ENCODE results near the gene CERS6.

CERS6 gene

GRCh38 chr2:168814046-168814445 is 358.0 kb downstream of the CERS6 start:
- Mint-ChIP-seq H3K36me3 (ENCODE audit: low read depth) (no peaks in the 10 kb centered on the region), H3K4me1 (ENCODE audit: low read depth) (no peaks in the 10 kb centered on the region), H3K27ac (no peak overlapping the region), H3K9me3 (no peaks in the 10 kb centered on the region), H3K27me3 (no peaks in the 10 kb centered on the region), H3K4me3 (no peak overlapping the region)

DNA sequence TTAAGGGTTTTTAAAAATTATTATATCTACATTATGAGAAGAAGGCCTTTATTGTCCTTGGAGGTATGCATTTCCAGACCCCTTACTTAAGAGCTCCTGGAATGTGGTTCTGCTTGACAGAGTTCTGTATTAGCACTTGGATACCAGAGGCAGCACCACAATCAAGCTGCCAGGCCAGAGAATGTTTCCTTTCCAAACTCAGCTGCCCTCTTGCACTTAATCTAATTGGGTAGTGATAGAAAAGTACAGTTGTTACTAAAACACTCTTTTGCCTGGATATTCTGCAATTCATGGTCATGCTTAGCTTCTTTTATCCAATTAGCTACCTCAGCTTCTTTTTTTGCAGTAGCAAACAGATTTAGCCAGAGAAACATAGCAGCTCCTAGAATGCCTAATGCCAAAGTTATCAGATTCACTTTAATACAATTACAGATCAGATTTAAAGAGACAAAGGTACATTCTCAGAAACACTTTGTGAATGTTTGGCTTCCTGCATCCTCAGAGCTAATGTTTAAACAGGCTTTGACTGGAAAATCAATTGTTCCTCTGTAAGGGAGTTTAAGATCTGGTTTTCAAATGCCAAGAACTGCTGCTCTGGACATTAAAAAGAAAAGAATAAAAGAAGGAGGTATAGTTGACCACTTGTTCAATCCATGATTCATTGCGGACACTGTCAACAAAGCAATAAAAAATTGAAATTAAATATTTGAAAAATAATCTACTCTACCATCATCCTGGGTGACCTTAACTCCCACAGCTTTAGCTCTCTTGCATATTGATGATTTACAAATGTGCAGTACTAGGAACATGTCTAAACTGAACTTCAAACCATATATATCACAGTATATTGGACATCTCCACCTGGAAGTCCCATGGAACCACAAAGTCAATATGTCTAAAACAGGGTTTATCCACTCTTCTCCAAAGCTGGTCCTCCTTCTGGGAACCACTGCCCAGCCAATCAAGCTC is 359.2 kb downstream of the CERS6 start:
- no peaks in the 10 kb centered on the region for H3K36me3 Mint-ChIP-seq (ENCODE audit: low read depth)
- H3K9me3 Mint-ChIP-seq, result no peaks in the 10 kb centered on the region
- H3K27me3 Mint-ChIP-seq, result no peaks in the 10 kb centered on the region
- H3K27ac Mint-ChIP-seq, result no peak overlapping the region
- no peak overlapping the region for H3K4me3 Mint-ChIP-seq
- no peaks in the 10 kb centered on the region for H3K4me1 Mint-ChIP-seq (ENCODE audit: low read depth)

- Mint-ChIP-seq H3K27me3 (no peaks in the 10 kb centered on the region), H3K4me1 (ENCODE audit: low read depth) (no peaks in the 10 kb centered on the region), H3K4me3 (no peak overlapping the region), H3K36me3 (ENCODE audit: low read depth) (no peaks in the 10 kb centered on the region), H3K9me3 (no peaks in the 10 kb centered on the region), H3K27ac (no peak overlapping the region)
Observed at GRCh38 chr2:168816369-168816768, 360.3 kb downstream of the CERS6 start.

DNA sequence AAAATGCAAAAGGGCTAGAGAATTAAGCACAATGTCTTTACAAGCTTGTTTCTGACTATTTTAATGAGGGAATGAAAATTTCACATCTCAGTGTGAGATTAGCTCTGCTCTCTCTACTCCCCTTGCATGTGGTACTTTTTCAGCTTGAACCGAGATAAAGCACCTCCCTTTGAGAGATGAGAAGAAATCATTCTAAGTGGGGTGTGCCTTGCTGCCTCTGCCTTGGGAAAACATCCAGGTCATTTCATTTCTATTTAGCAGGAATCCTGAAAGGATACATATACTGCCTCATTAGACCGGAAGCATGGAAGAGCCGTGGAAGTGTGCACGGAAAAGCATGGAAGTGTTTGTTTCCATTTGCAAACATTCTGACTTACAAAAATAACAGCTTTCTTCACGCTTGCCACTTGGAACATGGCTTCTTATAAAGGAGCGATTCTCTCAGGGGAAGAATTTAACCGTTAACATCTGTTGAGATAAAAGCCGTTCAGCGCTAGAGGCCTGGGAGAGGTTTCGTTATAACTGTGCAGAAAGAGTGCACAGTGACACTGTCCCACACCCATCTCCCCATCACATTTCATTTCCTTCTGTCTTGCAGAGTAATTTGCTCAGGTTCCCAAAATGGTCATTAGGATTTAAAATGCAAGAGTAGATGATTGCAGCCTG is 363.1 kb downstream of the CERS6 start:
- Mint-ChIP-seq H3K36me3 (ENCODE audit: low read depth) (no peaks in the 10 kb centered on the region), H3K4me1 (ENCODE audit: low read depth) (no peaks in the 10 kb centered on the region), H3K27me3 (no peaks in the 10 kb centered on the region), H3K9me3 (no peaks in the 10 kb centered on the region), H3K27ac (no peak overlapping the region), H3K4me3 (no peak overlapping the region)

- no peak overlapping the region for H3K27ac Mint-ChIP-seq
- no peaks in the 10 kb centered on the region for H3K36me3 Mint-ChIP-seq (ENCODE audit: low read depth)
- H3K4me1 Mint-ChIP-seq (ENCODE audit: low read depth), result no peaks in the 10 kb centered on the region
- no peaks in the 10 kb centered on the region for H3K27me3 Mint-ChIP-seq
- H3K9me3 Mint-ChIP-seq, result no peaks in the 10 kb centered on the region
- H3K4me3 Mint-ChIP-seq, result no peak overlapping the region
Observed at GRCh38 chr2:168819829-168820489, 363.9 kb downstream of the CERS6 start.

DNA sequence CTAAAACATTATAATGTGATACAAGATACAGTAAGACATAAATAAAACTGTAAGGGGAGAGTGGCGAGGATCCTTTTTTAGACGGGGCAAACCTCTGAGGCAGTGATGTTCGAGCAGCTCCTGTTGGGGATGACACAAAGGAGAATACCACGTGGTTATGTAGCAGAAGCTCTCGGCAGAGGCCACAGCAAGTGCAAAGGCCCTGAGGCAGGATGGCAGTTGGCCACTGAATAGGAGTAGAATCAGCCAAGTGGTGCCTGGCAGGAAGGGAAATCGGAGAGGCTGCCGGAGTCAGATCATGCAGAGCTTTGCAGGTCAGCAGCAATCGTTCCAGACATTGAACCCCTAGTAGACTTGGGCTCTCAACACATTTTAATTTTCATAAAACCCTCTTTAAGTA is 365.5 kb downstream of the CERS6 start:
- no peak overlapping the region for H3K27ac Mint-ChIP-seq
- no peaks in the 10 kb centered on the region for H3K27me3 Mint-ChIP-seq
- no peak overlapping the region for H3K4me3 Mint-ChIP-seq
- H3K9me3 Mint-ChIP-seq, result no peaks in the 10 kb centered on the region
- no peaks in the 10 kb centered on the region for H3K36me3 Mint-ChIP-seq (ENCODE audit: low read depth)
- H3K4me1 Mint-ChIP-seq (ENCODE audit: low read depth), result no peaks in the 10 kb centered on the region

GRCh38 chr2:168821992-168822391 is 365.9 kb downstream of the CERS6 start:
- no peaks in the 10 kb centered on the region for H3K36me3 Mint-ChIP-seq (ENCODE audit: low read depth)
- H3K4me3 Mint-ChIP-seq, result no peak overlapping the region
- no peaks in the 10 kb centered on the region for H3K27me3 Mint-ChIP-seq
- no peak overlapping the region for H3K27ac Mint-ChIP-seq
- no peaks in the 10 kb centered on the region for H3K4me1 Mint-ChIP-seq (ENCODE audit: low read depth)
- H3K9me3 Mint-ChIP-seq, result no peaks in the 10 kb centered on the region
